Stimulated activated CD8-positive, alpha-beta memory T cell treated with anti-CD3 and anti-CD28 coated beads, Interleukin-2, amount 100 ng/mL, for 1 hour (primary cell): Measurements from ENCODE around the gene FBXL20.
"Not testable (repeated sequence)": the region's sequence is repeated elsewhere in the genome, so short reads cannot be mapped to it uniquely, and the experiment has no call there.

ENCODE experiments used
- DNase-seq, 2 donors: peaks; one replicate each; pipeline ENCODE4 v3.0.0-alpha.2; 2020; ENCODE audit warnings: low read depth in 2 of 2

The FBXL20 gene

DNA sequence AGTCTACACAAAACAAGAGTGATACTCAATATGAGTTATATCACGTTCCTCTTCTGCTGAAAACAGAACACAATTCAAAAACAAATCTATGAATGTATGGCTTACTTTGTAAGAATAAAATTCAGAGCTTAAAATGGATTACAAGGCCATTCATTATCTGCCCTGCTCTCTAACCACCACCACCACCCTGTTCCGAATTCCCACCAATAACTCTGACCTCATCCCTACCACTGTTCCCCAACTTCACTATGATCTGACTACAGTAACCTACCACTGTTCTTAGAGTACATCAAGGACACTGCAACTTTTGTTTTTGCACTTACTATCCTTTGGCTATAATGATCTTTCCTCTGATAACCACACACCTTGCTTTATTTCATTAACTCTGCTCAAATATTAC is 21.3 kb downstream of the FBXL20 start:
- DNase-seq = no peak

DNA sequence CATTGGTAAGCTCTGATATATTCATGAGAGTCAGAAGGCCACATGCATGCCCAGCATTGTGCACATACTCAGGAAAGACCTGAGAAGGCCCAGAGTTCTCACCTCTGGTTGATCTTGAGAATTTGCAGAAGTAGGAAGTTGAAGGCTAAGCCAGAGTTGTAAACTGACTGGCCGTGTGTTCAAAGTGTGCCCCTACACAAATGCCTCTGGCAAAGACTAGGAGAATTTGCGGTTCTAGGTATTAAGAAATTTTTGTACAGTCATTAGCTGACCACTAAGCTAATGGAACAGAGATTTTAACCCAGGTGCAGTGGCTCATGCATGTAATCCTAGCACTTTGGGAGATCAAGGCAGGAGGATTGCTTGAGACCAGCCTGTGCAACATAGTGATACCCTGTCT is 25.0 kb downstream of the FBXL20 start:
- DNase-seq = no peak

DNA sequence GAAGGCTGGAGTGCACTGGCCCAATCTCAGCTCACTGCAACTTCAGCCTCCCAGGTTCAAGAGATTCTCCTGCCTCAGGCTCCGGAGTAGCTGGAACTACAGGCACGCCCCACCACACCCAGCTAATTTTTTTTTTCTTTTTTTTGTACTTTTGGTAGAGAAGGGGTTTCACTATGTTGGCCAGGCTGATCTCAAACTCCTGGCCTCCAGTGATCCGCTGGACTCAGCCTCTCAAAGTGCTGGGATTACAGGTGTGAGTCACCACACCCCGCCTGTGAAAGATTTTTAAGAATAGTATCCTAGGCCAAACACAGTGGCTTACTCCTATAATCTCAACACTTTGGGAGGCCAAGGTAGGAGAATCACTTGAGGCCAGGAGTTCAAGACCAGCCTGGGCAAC is 33.6 kb downstream of the FBXL20 start:
- DNase-seq = not testable (repeated sequence)

DNA sequence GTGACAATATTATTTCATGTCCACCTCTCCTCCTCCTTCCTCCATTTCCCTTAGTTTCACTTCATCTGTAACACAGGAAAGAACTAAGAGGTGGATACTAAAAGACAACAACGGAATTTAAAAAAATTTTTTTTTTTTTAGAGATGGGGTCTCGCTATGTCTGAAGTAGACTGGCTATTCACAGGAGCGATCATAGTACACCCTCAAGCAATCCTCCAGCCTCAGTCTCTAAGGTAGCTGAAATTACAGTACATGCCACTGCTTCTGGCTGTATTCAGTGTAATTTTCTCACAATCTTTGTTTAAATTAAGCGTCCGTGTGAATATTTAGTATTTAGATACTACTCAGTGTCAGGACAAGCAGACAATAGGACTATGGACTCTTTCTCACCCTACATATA is 35.6 kb downstream of the FBXL20 start:
- DNase-seq = no peak

DNA sequence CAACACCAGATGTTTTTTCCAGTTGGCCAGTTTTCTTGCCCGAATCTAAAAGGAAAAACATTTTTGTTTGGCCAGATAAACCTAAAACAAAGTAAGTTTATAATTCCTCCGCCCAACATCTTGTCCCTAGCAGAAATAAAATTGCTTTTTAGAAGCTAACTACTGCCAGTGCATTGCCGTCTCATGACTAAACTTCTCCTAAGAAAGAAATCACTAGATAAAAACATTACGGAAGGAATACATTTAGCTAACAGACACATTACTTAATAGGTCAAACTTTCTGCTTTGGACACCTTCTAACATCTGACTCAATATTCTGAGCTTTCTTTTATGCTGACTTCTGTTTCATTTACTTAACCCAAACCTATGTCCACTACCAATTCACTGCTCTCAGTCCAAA is 36.2 kb downstream of the FBXL20 start:
- no peak for DNase-seq

DNA sequence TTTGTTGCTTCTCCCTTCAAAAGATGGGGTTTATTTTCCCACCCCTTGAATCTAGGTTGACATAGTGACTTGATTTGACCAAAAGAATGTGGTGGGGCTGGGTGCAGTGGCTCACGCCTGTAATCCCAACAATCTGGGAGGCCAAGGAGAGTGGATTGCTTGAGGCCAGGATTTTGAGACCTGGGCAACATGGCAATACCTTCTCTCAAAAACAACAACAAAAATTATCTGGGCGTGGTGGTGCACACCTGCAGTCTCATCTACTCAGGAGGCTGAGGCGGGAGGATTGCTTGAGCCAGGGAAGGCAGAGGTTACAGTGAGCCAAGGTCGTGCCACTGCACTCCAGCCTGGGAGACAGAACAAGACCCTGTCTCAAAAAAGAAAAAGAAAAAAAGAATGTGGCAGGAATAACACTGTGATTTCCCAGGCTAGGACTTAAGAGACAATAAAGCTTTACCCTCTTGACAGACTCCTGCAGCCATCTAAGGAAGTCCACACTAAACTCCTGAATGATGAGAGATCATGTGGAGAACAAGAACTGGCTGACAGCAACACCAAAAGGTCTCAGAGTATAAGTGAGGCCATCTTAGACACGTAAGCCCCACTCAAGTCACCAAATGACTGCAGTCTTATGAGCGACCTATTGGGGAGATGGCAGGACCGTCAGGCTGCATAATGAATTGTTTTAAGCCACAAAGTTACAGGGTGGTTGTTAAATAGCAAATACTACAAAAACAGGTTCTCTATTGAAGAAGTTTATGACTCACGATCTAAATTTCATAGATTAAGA is 37.0 kb downstream of the FBXL20 start:
- DNase-seq = no peak

DNA sequence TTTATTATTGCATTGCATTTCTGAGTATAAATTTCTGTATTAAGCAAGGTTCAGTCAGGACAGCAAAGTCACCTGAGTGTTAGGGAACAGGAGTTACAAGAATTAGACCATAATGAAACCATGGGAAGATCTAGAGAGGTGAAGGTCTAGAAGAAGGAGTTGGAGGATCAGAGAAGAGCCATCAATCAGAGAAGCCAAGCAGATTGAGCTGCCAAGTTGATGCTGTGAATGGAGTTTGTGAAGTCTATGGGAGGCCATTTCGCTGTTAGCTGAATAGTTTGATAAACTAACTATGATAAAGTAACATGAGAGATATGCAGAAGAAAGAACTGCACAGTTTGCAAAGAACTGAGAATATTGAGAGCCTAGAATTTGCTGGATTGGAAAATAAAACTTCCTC is 40.4 kb downstream of the FBXL20 start:
- no peak for DNase-seq

DNA sequence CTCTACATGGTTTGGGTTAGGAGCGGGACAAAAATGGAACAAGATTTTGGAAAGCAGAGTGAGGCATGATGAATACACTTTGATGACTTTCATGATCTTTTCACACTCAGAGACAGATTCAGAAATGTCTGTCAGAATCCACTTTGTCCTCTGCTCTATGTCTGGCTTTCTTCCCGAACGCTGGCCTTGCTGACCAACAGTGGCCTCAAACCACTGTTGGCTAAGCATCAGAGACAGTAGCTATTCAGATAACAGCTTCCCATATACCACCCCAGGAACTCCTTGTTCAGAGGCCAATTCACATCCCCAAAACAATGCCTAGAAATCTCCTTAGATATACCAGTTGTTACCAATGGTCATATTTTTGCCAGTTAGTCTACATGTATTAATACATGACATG is 40.9 kb downstream of the FBXL20 start:
- DNase-seq = no peak

DNA sequence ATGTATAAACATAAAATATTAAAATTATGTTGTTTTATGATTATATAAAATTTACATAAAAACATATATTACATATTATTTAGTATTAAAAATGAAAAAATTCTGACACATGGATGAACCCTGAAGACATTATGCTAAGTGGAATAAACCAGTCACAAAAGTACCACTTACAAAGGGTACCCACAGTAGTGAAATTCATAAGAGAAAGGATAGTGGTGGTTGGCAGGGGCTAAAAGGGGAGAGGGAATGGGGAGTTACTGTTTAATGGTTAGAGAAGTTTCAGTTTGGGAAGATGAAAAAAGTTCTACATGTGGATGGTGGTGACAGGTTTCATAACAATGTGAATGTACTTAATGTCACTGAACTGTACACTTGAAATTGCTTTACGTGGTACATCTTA is 41.4 kb downstream of the FBXL20 start:
- DNase-seq = no peak

DNA sequence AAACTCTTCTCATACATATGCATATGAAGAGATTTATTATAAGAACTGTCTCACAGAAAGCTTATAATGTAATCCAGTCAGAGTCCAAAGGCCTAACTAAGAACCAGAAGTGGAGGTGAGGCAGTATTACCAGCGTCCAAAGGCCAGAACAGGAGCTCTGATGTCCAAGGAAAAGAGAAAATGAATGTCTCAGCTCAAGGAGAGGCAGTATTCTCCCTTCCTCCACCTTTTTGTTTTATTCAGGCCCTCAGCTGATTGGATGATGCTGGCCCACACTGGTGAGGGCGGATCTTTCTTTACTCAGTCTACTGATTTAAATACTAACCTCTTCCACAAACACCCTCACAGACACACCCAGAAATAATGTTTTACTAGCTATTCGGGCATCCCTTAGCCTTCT is 43.4 kb downstream of the FBXL20 start:
- DNase-seq = no peak

DNA sequence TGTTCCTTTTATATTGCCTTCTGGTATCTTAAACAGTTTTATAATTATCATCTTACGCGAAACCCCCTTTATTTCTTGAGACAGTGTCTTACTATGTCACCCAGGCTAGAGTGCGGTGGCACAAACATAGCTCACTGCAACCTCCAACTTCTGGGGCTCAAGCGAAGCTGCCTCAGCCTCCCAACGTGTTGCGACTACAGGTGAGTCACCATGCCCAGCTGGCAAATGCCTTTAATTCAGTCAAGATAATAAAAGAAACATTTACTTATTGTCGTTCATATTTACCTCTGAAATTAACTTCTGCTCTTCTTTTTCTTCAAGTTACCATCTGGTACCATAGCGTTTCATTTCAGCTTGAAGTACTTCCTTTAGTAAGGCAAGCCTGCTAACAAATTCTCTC is 43.9 kb downstream of the FBXL20 start:
- DNase-seq = no peak

DNA sequence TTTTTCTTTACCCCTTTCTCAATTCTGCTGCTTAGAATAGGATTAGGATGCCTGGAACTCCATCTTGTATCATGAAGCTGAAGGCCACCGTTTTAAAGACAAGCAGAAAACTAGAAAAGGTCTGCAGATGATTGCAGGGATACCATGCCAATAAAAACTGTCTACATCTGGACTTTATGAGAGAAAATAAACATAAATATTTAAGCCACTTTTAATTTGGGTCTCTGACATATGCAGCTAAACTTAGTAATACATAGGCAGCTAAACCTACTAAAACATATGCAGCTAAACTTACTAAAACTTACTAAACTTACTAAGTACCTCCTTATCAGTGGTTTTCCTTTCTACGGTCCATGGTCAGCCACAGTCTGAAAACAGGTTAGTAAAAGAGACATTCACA is 48.4 kb downstream of the FBXL20 start:
- DNase-seq = no peak

DNA sequence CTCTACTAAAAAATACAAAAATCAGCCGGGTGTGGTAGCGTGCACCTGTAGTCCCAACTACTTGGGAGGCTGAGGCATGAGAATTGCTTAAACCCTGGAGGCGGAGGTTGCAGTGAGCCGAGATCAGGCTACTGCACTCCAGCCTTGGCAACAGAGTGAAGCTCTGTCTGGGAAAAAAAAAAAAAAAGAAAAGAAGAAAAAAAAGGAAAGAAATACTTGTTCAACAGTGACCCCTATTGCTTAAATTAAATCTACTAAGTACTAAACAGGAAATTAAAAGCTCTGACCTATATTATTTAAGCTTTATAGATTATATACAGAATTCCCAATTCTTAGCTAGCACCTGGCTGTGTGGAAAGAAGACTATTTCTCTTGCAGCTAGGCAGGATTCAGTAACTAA is 48.9 kb downstream of the FBXL20 start:
- no peak for DNase-seq

DNA sequence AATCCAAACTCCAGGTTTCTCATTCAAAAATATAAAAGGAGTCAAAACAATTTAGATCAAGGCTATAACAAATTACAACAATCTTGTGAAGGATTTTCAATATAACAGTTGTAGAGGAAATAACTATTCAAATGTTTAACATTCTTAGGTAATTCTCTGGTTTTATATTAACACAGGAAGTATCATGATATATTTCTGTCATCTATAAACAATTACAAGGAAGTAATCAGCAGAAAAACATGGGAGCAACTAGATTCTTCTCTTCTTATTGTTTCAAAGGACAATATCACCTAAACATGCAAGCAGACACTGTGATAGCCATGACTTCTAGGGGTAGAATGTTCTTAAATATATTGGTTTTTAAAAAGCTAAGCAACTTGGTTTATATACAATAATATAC is 49.9 kb downstream of the FBXL20 start:
- DNase-seq = no peak

DNA sequence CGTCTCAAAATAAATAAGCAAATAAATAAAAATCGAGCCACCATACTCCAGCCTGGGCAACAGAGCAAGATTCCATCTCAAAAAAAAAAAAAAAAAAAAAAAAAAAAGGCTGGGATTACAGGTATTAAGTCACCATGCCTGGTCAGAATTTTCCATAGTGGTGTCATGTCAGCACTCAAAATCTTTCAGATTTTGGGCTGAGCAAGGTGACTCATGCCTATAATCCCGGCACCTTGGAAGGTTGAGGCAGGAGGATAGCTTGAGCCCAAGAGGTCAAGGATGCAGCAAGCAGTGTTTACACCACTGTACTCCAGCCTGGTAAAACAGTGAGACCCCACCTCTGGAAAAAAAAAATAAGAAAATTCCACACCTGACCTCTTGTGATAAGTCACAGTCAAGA is 52.2 kb downstream of the FBXL20 start:
- DNase-seq = no peak

DNA sequence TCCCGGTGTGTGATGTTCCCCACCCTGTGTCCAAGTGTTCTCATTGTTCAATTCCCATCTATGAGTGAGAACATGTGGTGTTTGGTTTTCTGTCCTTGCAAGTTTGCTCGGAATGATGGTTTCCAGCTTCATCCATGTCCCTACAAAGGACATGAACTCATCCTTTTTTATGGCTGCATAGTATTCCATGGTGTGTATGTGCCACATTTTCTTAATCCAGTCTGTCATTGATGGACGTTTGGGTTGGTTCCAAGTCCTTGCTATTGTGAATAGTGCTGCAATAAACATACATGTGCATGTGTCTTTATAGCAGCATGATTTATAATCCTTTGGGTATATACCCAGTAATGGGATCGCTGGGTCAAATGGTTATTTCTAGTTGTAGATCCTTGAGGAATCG is 54.6 kb downstream of the FBXL20 start:
- not testable (repeated sequence) for DNase-seq

DNA sequence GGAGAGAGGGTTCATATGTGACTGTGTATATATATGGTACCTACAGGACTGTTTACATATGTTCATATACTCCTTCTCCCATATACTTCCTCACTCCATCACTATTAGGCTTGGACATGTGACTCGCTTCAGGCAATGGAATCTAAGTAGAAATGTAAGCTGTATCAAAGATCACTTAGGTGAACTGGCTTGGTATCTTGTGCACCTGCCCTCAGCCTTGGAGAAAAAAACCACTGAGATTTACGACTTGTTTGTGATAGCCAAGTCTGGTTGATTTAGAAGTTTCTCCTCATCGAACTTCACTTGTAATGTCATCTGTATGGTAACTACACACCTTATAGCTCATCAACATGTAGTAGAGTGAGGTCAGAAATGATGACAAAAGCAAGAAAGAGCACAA is 59.9 kb downstream of the FBXL20 start:
- no peak for DNase-seq

DNA sequence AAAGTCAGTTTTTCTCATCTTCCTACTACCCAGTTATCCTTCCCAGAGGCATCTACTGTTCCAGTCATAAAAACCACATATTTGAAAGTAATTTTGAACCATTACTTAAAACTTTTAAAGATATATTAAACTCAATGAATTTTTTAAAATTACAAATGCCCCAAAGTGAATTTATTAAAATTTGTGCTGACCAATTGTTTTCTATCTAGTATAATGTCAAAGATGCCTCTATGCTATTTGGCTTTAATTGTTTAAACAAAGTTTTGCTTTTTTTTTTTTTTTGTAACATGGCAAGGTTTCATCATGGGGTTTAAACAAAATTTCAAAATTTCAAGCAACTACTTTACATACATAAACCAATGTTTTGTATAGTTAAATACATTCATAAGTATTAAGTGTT is 60.7 kb downstream of the FBXL20 start:
- no peak for DNase-seq

DNA sequence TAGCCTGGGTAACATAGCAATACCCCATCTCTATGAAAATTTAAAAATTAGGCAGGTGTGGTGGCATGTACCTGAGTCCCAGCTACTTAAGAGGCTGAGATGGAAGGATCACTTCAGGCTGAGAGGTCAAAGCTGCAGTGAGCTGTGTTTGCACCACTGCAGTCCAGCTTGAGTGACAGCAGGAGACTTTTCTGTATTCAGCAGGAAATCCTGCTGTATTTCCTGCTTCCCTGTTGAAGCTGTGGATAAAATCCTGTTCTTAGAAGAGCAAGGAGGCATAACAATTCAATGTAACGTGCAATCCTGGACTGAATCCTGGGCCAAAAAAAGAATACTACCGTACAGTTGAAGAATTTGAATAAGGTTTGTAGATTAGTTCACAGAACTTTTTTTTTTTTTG is 62.2 kb downstream of the FBXL20 start:
- no peak for DNase-seq

DNA sequence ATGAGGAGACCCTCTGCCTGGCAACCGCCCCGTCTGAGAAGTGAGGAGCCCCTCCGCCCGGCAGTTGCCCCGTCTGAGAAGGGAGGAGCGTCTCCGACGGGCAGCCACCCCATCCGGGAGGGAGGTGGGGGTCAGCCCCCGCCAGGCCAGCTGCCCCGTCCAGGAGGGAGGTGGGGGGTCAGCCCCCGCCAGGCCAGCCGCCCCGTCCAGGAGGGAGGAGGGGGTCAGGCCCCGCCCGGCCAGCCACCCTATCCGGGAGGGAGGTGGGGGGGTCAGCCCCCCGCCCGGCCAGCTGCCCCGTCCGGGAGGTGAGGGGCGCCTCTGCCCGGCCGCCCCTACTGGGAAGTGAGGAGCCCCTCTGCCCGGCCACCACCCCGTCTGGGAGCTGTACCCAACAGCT is 63.8 kb downstream of the FBXL20 start:
- DNase-seq = not testable (repeated sequence)

DNA sequence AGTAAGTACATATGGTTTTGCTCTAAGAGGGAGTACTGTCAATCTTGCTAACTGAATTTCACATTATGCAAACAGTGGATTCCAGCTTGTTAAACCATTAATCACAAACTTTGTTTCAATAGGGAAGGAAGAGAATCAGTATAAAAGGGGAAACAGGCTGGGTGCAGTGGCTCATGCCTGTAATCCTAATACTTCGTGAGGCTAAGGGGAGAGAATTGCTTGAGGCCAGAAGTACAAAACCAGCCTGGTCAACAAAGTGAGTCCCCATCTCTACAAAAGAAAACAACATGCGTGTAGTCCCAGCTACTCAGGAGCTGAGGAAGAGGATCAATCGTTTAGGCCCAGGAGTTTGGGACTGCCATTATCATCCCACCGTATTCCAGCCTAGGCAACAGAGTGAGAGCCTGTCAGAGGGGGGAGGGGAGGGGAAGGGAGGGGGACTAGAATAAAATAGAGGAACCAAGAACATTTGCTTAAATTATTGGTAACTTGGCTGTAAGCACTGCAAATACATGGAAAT is 65.7 kb downstream of the FBXL20 start:
- DNase-seq = no peak

DNA sequence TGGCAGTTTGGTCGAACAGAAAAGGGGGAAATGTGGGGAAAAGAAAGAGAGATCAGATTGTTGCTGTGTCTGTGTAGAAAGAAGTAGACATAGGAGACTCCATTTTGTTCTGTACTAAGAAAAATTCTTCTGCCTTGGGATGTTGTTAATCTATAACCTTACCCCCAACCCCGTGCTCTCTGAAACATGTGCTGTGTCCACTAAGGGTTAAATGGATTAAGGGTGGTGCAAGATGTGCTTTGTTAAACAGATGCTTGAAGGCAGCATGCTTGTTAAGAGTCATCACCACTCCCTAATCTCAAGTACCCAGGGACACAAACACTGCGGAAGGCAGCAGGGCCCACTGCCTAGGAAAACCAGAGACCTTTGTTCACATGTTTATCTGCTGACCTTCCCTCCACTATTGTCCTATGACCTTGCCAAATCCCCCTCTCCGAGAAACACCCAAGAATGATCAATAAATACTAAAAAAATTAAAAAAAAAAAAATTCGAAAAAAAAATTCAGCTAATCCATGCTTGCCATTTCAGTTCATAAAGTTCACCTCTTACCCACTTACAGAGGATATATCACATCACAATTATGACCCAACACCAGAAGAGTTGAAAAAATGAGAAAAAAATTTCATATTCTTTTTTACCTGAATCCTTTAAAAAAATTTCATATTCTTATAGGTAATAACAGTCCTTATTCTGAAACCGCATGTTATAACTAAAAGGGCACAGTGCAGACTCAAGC is 67.2 kb downstream of the FBXL20 start:
- not testable (repeated sequence) for DNase-seq

DNA sequence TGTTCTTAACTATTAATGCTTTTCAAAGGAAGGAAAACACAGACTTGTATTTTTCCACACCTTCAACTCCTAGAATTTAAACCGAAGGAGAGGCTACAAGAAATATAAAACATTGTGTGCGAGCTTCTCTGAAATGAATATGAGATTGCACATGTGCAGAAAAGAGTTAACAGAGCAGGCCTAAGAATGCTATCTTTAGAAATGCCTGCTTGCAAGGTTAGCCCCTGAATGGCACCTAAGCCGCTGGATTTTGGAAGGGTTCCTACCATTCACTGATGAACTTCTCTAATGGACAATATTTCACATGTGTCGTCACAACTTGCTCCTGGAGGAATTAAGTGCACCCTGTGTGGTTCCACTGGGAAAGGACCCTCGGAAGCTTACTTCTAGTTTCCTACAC is 69.3 kb downstream of the FBXL20 start:
- DNase-seq = no peak
